Measurements from ENCODE around the gene ZNF653.
"Not testable (repeated sequence)": the region's sequence is repeated elsewhere in the genome, so short reads cannot be mapped to it uniquely, and the experiment has no call there.

Gene ZNF653

GRCh38 chr19:11458236-11458900 is 47.3 kb downstream of the ZNF653 start:
- Histone ChIP-seq H3K4me1 (ENCODE audit: control insufficient read depth, low read depth, low read length) (no peaks in the 10 kb centered on the region), H3K36me3 (ENCODE audit: control insufficient read depth, low read depth, low read length) (no peaks in the 10 kb centered on the region), H3K27ac (ENCODE audit: low read length) (no peak overlapping the region), H3K4me3 (ENCODE audit: low read length) (no peak overlapping the region), H3K27me3 (ENCODE audit: control insufficient read depth, insufficient read depth, low read length) (no peaks in the 10 kb centered on the region), H3K9me3 (ENCODE audit: control insufficient read depth, low read depth, low read length) (no peaks in the 10 kb centered on the region), H3K9ac (ENCODE audit: low read length) (no peak overlapping the region)

GRCh38 chr19:11457831-11458230 is 47.8 kb downstream of the ZNF653 start:
- no peaks in the 10 kb centered on the region for H3K4me1 ChIP-seq (ENCODE audit: control insufficient read depth, low read depth, low read length)
- H3K9me3 ChIP-seq (ENCODE audit: control insufficient read depth, low read depth, low read length) = no peaks in the 10 kb centered on the region
- no peaks in the 10 kb centered on the region for H3K36me3 ChIP-seq (ENCODE audit: control insufficient read depth, low read depth, low read length)
- H3K27ac ChIP-seq (ENCODE audit: low read length) = no peak overlapping the region
- no peak overlapping the region for H3K4me3 ChIP-seq (ENCODE audit: low read length)
- H3K27me3 ChIP-seq (ENCODE audit: control insufficient read depth, insufficient read depth, low read length) = no peaks in the 10 kb centered on the region
- H3K9ac ChIP-seq (ENCODE audit: low read length) = no peak overlapping the region

GRCh38 chr19:11457115-11457514 is 48.5 kb downstream of the ZNF653 start:
- Histone ChIP-seq H3K4me1 (ENCODE audit: control insufficient read depth, low read depth, low read length) (peaks cover 3% of the 10 kb centered on the region), H3K9me3 (ENCODE audit: control insufficient read depth, low read depth, low read length) (no peaks in the 10 kb centered on the region), H3K9ac (ENCODE audit: low read length) (no peak overlapping the region), H3K4me3 (ENCODE audit: low read length) (no peak overlapping the region), H3K36me3 (ENCODE audit: control insufficient read depth, low read depth, low read length) (no peaks in the 10 kb centered on the region), H3K27me3 (ENCODE audit: control insufficient read depth, insufficient read depth, low read length) (no peaks in the 10 kb centered on the region), H3K27ac (ENCODE audit: low read length) (no peak overlapping the region)

GRCh38 chr19:11456659-11457058 is 49.0 kb downstream of the ZNF653 start:
- peaks cover 8% of the 10 kb centered on the region for H3K4me1 ChIP-seq (ENCODE audit: control insufficient read depth, low read depth, low read length)
- no peak overlapping the region for H3K27ac ChIP-seq (ENCODE audit: low read length)
- no peaks in the 10 kb centered on the region for H3K36me3 ChIP-seq (ENCODE audit: control insufficient read depth, low read depth, low read length)
- no peak overlapping the region for H3K4me3 ChIP-seq (ENCODE audit: low read length)
- no peak overlapping the region for H3K9ac ChIP-seq (ENCODE audit: low read length)
- no peaks in the 10 kb centered on the region for H3K9me3 ChIP-seq (ENCODE audit: control insufficient read depth, low read depth, low read length)
- no peaks in the 10 kb centered on the region for H3K27me3 ChIP-seq (ENCODE audit: control insufficient read depth, insufficient read depth, low read length)

- not testable (repeated sequence) for H3K27me3 ChIP-seq (ENCODE audit: control insufficient read depth, insufficient read depth, low read length); H3K9ac ChIP-seq (ENCODE audit: low read length); H3K27ac ChIP-seq (ENCODE audit: low read length); H3K36me3 ChIP-seq (ENCODE audit: control insufficient read depth, low read depth, low read length); H3K4me3 ChIP-seq (ENCODE audit: low read length); H3K4me1 ChIP-seq (ENCODE audit: control insufficient read depth, low read depth, low read length); H3K9me3 ChIP-seq (ENCODE audit: control insufficient read depth, low read depth, low read length)
Observed at GRCh38 chr19:11455233-11455554, 50.4 kb downstream of the ZNF653 start.

GRCh38 chr19:11453468-11454341 is 51.9 kb downstream of the ZNF653 start:
- no peak overlapping the region for H3K9ac ChIP-seq (ENCODE audit: low read length)

GRCh38 chr19:11452620-11453310 is 52.9 kb downstream of the ZNF653 start:
- H3K27me3 ChIP-seq (ENCODE audit: control insufficient read depth, insufficient read depth, low read length) = no peaks in the 10 kb centered on the region
- peaks cover 10% of the 10 kb centered on the region for H3K4me1 ChIP-seq (ENCODE audit: control insufficient read depth, low read depth, low read length)
- H3K9me3 ChIP-seq (ENCODE audit: control insufficient read depth, low read depth, low read length) = no peaks in the 10 kb centered on the region
- H3K9ac ChIP-seq (ENCODE audit: low read length) = no peak overlapping the region
- no peak overlapping the region for H3K4me3 ChIP-seq (ENCODE audit: low read length)
- no peak overlapping the region for H3K27ac ChIP-seq (ENCODE audit: low read length)
- peaks cover 19% of the 10 kb centered on the region for H3K36me3 ChIP-seq (ENCODE audit: control insufficient read depth, low read depth, low read length)

More at GRCh38 chr19:11453468-11454341, 51.9 kb downstream of the ZNF653 start:
- Histone ChIP-seq H3K27me3 (ENCODE audit: control insufficient read depth, insufficient read depth, low read length) (no peaks in the 10 kb centered on the region), H3K36me3 (ENCODE audit: control insufficient read depth, low read depth, low read length) (peaks cover 10% of the 10 kb centered on the region), H3K9me3 (ENCODE audit: control insufficient read depth, low read depth, low read length) (no peaks in the 10 kb centered on the region), H3K4me1 (ENCODE audit: control insufficient read depth, low read depth, low read length) (peaks cover 10% of the 10 kb centered on the region), H3K4me3 (ENCODE audit: low read length) (no peak overlapping the region), H3K27ac (ENCODE audit: low read length) (no peak overlapping the region)

- Histone ChIP-seq H3K27me3 (ENCODE audit: control insufficient read depth, insufficient read depth, low read length) (no peaks in the 10 kb centered on the region), H3K4me3 (ENCODE audit: low read length) (no peak overlapping the region), H3K36me3 (ENCODE audit: control insufficient read depth, low read depth, low read length) (peaks cover 26% of the 10 kb centered on the region), H3K9ac (ENCODE audit: low read length) (no peak overlapping the region), H3K4me1 (ENCODE audit: control insufficient read depth, low read depth, low read length) (peaks cover 10% of the 10 kb centered on the region), H3K27ac (ENCODE audit: low read length) (no peak overlapping the region), H3K9me3 (ENCODE audit: control insufficient read depth, low read depth, low read length) (no peaks in the 10 kb centered on the region)
Observed at GRCh38 chr19:11451871-11452619, 53.6 kb downstream of the ZNF653 start.

GRCh38 chr19:11451327-11451870 is 54.2 kb downstream of the ZNF653 start:
- Histone ChIP-seq H3K27me3 (ENCODE audit: control insufficient read depth, insufficient read depth, low read length) (no peaks in the 10 kb centered on the region), H3K9ac (ENCODE audit: low read length) (no peak overlapping the region), H3K4me3 (ENCODE audit: low read length) (no peak overlapping the region), H3K27ac (ENCODE audit: low read length) (no peak overlapping the region), H3K4me1 (ENCODE audit: control insufficient read depth, low read depth, low read length) (peaks cover 10% of the 10 kb centered on the region), H3K36me3 (ENCODE audit: control insufficient read depth, low read depth, low read length) (peaks cover 28% of the 10 kb centered on the region), H3K9me3 (ENCODE audit: control insufficient read depth, low read depth, low read length) (no peaks in the 10 kb centered on the region)

GRCh38 chr19:11450570-11451326 is 54.9 kb downstream of the ZNF653 start:
- Histone ChIP-seq H3K27me3 (ENCODE audit: control insufficient read depth, insufficient read depth, low read length) (no peaks in the 10 kb centered on the region), H3K4me3 (ENCODE audit: low read length) (no peak overlapping the region), H3K36me3 (ENCODE audit: control insufficient read depth, low read depth, low read length) (peaks cover 28% of the 10 kb centered on the region), H3K27ac (ENCODE audit: low read length) (no peak overlapping the region), H3K4me1 (ENCODE audit: control insufficient read depth, low read depth, low read length) (peaks cover 10% of the 10 kb centered on the region), H3K9me3 (ENCODE audit: control insufficient read depth, low read depth, low read length) (no peaks in the 10 kb centered on the region), H3K9ac (ENCODE audit: low read length) (no peak overlapping the region)
